HCT116 (cell line): ENCODE data around the gene C9orf57. TPM values are rescaled to one million over a fixed set of nuclear protein-coding genes. Genes with fewer than 3 reads are reported as not detected.
"Not testable (repeated sequence)": the region's sequence is repeated elsewhere in the genome, so short reads cannot be mapped to it uniquely, and the experiment has no call there.

Experiments
- ATAC-seq: fragments of 200-7000 bp; cut with Tn5 transposase; 2 replicates; pipeline ENCODE4 v1.9.1; 2020; ENCODE audit warnings: mild to moderate bottlenecking, moderate library complexity
- BruUV-seq: library from RNA; stranded (reverse); fragments of 400-500 nt; replicated peaks from 2 replicates; lab custom pipeline; 2021; lab: Mats Ljungman, UMichigan
- CTCF ChIA-PET: fragments of 300-600 bp; sonication (Branson Sonifier 250); formaldehyde crosslinking; loops from one replicate; lab custom pipeline; 2021; ENCODE audit warnings: antibody characterized with exemption; lab: Charles Lee
- POLR2A ChIA-PET: fragments of 300-600, 350-600 bp; sonication (Branson Sonifier 250); formaldehyde crosslinking; loops from one replicate; lab custom pipeline; 2021; ENCODE audit warnings: antibody characterized with exemption; lab: Charles Lee
- RAD21 ChIA-PET, 2 experiments: fragments of 300-600 bp; sonication (Branson Sonifier 250); formaldehyde crosslinking; loops; one replicate each; lab custom pipeline; 2023; ENCODE audit warnings: low total read pairs in 2 of 2; ENCODE audit not compliant: uncharacterized antibody in 2 of 2, unreplicated experiment in 2 of 2, low non-redundant PET in 1 of 2; lab: Charles Lee
- DNase-seq: peaks from one replicate; pipeline ENCODE4 v3.0.0-alpha.2; 2010; ENCODE audit warnings: low read depth, low spot score
- H2AFZ ChIP-seq: fragments of 200-600 bp; shearing (Covaris generic), sonication (generic); 2 replicates; pipeline ENCODE4 v1.6.1; 2017; ENCODE audit warnings: low read depth, mixed run types, mixed read lengths, antibody characterized with exemption, low read length; ENCODE audit not compliant: poor library complexity, severe bottlenecking
- H3K27ac ChIP-seq: 2 replicates; pipeline ENCODE4 v1.5.1; 2012; ENCODE audit warnings: low read depth, low read length
- H3K27me3 ChIP-seq: fragments of 200-600 bp; sonication (generic); 2 replicates; pipeline ENCODE4 v1.6.1; 2016; ENCODE audit warnings: mixed run types, low read length, mixed read lengths; ENCODE audit not compliant: insufficient read depth
- H3K36me3 ChIP-seq, 2 experiments: fragments of 200-500 bp in 1 of 2; fragments of 200-600 bp in 1 of 2; sonication (Bioruptor generic) in 1 of 2; sonication (generic) in 1 of 2; 2 replicates each; pipeline versions ENCODE4 v1.5.1 to v1.6.1; 2014 to 2016; ENCODE audit warnings: low read length in 2 of 2, inconsistent platforms in 1 of 2, mixed read lengths in 1 of 2, mixed run types in 1 of 2; ENCODE audit not compliant: insufficient read depth in 2 of 2, control insufficient read depth in 1 of 2
- H3K4me1 ChIP-seq, 2 experiments: fragments of 200-600 bp in 1 of 2; sonication (generic) in 1 of 2; 2 replicates each; pipeline versions ENCODE4 v1.5.1 to v1.6.1; 2012 to 2017; ENCODE audit warnings: low read length in 2 of 2, inconsistent platforms in 1 of 2, mild to moderate bottlenecking in 1 of 2, mixed read lengths in 1 of 2, mixed run types in 1 of 2, moderate library complexity in 1 of 2; ENCODE audit not compliant: insufficient read depth in 2 of 2, control insufficient read depth in 1 of 2
- H3K4me2 ChIP-seq: fragments of 200-600 bp; sonication (generic); 2 replicates; pipeline ENCODE4 v1.6.1; 2017; ENCODE audit warnings: mixed run types, low read length, mixed read lengths
- H3K4me3 ChIP-seq, 2 experiments: fragments of 200-600 bp in 1 of 2; sonication (generic) in 1 of 2; replicated peaks in 1 of 2; 2 replicates each; pipeline ENCODE4 v1.5.1; 2011 to 2016; ENCODE audit warnings: low read length in 2 of 2, control low read depth in 1 of 2, low read depth in 1 of 2, mild to moderate bottlenecking in 1 of 2, mixed read lengths in 1 of 2, mixed run types in 1 of 2
- H3K79me2 ChIP-seq: fragments of 200-600 bp; sonication (generic); 2 replicates; pipeline ENCODE4 v1.6.1; 2017; ENCODE audit warnings: mild to moderate bottlenecking, mixed run types, low read length, moderate library complexity, mixed read lengths; ENCODE audit not compliant: insufficient read depth
- H3K9ac ChIP-seq: fragments of 200-600 bp; sonication (generic); 2 replicates; pipeline ENCODE4 v1.6.1; 2016; ENCODE audit warnings: low read length, mixed read lengths
- H3K9me2 ChIP-seq: fragments of 200-600 bp; sonication (generic), shearing (Covaris generic); 2 replicates; pipeline ENCODE4 v1.6.1; 2017; ENCODE audit warnings: mixed run types, mild to moderate bottlenecking, moderate library complexity; ENCODE audit not compliant: insufficient read depth
- H3K9me3 ChIP-seq, 2 experiments: fragments of 200-500 bp in 1 of 2; fragments of 200-600 bp in 1 of 2; sonication (Bioruptor generic) in 1 of 2; sonication (generic) in 1 of 2; 2 replicates each; pipeline ENCODE4 v1.6.1; 2014 to 2017; ENCODE audit warnings: low read length in 2 of 2, mixed read lengths in 2 of 2, inconsistent platforms in 1 of 2, low read depth in 1 of 2, mild to moderate bottlenecking in 1 of 2, mixed run types in 1 of 2, moderate library complexity in 1 of 2; ENCODE audit not compliant: control insufficient read depth in 1 of 2, insufficient read depth in 1 of 2
- H4K20me1 ChIP-seq: fragments of 200-600 bp; sonication (generic), shearing (Covaris generic); 2 replicates; pipeline ENCODE4 v1.6.1; 2017; ENCODE audit warnings: mixed run types, mild to moderate bottlenecking, moderate library complexity; ENCODE audit not compliant: insufficient read depth
- CBX3 ChIP-seq: IDR thresholded peaks from 2 replicates; pipeline ENCODE4 v1.6.1; 2012; ENCODE audit warnings: low read depth
- CEBPB ChIP-seq: IDR thresholded peaks from 2 replicates; pipeline ENCODE4 v1.6.1; 2012; ENCODE audit warnings: low read depth
- CTCF ChIP-seq, 3 experiments: fragments of 200-600 bp in 1 of 3; sonication (generic) in 1 of 3; IDR thresholded peaks in 2 of 3; conservative IDR thresholded peaks in 1 of 3; 2 replicates each; pipeline ENCODE4 v1.5.1; 2012 to 2017; ENCODE audit warnings: low read depth in 2 of 3, low read length in 2 of 3, antibody characterized with exemption in 1 of 3, borderline replicate concordance in 1 of 3, control low read depth in 1 of 3, mild to moderate bottlenecking in 1 of 3, mixed read lengths in 1 of 3, mixed run types in 1 of 3, moderate library complexity in 1 of 3; ENCODE audit not compliant: insufficient read depth in 1 of 3
- EGR1 ChIP-seq: IDR thresholded peaks from 2 replicates; pipeline ENCODE4 v1.6.1; 2012; ENCODE audit warnings: low read depth
- ELF1 ChIP-seq: IDR thresholded peaks from 2 replicates; pipeline ENCODE4 v1.6.1; 2012; ENCODE audit warnings: low read depth, borderline replicate concordance
- EZH2phosphoT487 ChIP-seq: fragments of 200-600 bp; IDR thresholded peaks from 2 replicates; pipeline ENCODE4 v1.6.1; 2018; ENCODE audit warnings: antibody characterized with exemption, borderline replicate concordance
- FOSL1 ChIP-seq: IDR thresholded peaks from 2 replicates; pipeline ENCODE4 v1.6.1; 2012; ENCODE audit warnings: low read depth
- POLR2A ChIP-seq: IDR thresholded peaks from 2 replicates; pipeline ENCODE4 v1.7.0; 2011; ENCODE audit warnings: borderline replicate concordance; ENCODE audit not compliant: insufficient read depth, insufficient read length; ENCODE audit errors: extremely low read depth
- SIN3A ChIP-seq: IDR thresholded peaks from 2 replicates; pipeline ENCODE4 v1.6.1; 2012; ENCODE audit warnings: low read depth
- SP1 ChIP-seq: IDR thresholded peaks from 2 replicates; pipeline ENCODE4 v1.6.1; 2012; ENCODE audit warnings: low read depth
- SRF ChIP-seq: IDR thresholded peaks from 2 replicates; pipeline ENCODE4 v1.6.1; 2012; ENCODE audit warnings: low read depth
- TCF7L2 ChIP-seq: IDR thresholded peaks from 2 replicates; pipeline ENCODE4 v1.7.0; 2011; ENCODE audit warnings: borderline replicate concordance, inconsistent platforms; ENCODE audit not compliant: insufficient read depth, insufficient read length; ENCODE audit errors: extremely low read depth
- YY1 ChIP-seq: IDR thresholded peaks from 2 replicates; pipeline ENCODE4 v1.6.1; 2011; ENCODE audit warnings: low read length, low read depth, moderate library complexity, mild to moderate bottlenecking; ENCODE audit not compliant: insufficient replicate concordance; ENCODE audit errors: extremely low read depth
- ZFX ChIP-seq: fragments of 450-650 bp; IDR thresholded peaks from 2 replicates; pipeline ENCODE4 v1.6.1; 2017
- ZNF274 ChIP-seq: fragments of 200-500 bp; sonication (Bioruptor generic); IDR thresholded peaks from 2 replicates; pipeline ENCODE4 v1.6.1; 2014; ENCODE audit warnings: mild to moderate bottlenecking, low read depth, low read length, inconsistent platforms
- intact Hi-C: fragments of 100-400 bp; cut with micrococcal nuclease; formaldehyde crosslinking; loops from 2 replicates; pipeline ENCODE4 v1.10.0; 2022
- total RNA-seq: library from RNA; stranded (reverse); gene quantifications from one replicate; pipeline ENCODE4 v1.2.1, GENCODE V29; 2021; ENCODE audit not compliant: unreplicated experiment
- TF ChIP-seq, protein P1 (sequence below): IDR thresholded peaks from 2 replicates; pipeline ENCODE4 v1.6.1; 2012
- TF ChIP-seq, protein P2 (sequence below): IDR thresholded peaks from 2 replicates; pipeline ENCODE4 v1.6.1; 2012

The C9orf57 gene
- total RNA-seq, 1 experiment from 2014 or later = not detected

- CTCF ChIA-PET = no interaction called here
- RAD21 ChIA-PET = no interaction called here
- Histone ChIP-seq H3K9me3 (no peaks in the 10 kb centered on the region), H3K4me1 (no peaks in the 10 kb centered on the region), H3K27ac (no peak overlapping the region), H3K36me3 (no peaks in the 10 kb centered on the region), H4K20me1 (no peaks in the 10 kb centered on the region), H3K9me2 (no peaks in the 10 kb centered on the region), H3K4me3 (no peak overlapping the region), H3K4me2 (no peak overlapping the region), H3K27me3 (no peaks in the 10 kb centered on the region), H2AFZ (no peak overlapping the region), H3K9ac (no peak overlapping the region), H3K79me2 (no peaks in the 10 kb centered on the region)
- DNase-seq = no peak
- no TSS peak for BruUV-seq
- intact Hi-C loops = no loop called here
- POLR2A ChIA-PET = no interaction called here
- TF ChIP-seq ZNF274 (no peak), CTCF (IDR thresholded peaks at IDR 0.05 in 2 of 3, conservative IDR thresholded peaks at IDR 0.05 in 1 of 3; ENCODE audit: borderline replicate concordance in 1 of 3, insufficient read depth in 1 of 3, low read depth in 2 of 3, low read length in 2 of 3) (no peak), CEBPB (no peak), EZH2phosphoT487 (no peak), ZFX (no peak), SP1 (no peak), SIN3A (no peak), FOSL1 (no peak), ELF1 (no peak), TCF7L2 (no peak), YY1 (no peak), EGR1 (no peak), SRF (no peak), CBX3 (no peak), POLR2A (no peak)
- TF ChIP-seq, protein P1, sequence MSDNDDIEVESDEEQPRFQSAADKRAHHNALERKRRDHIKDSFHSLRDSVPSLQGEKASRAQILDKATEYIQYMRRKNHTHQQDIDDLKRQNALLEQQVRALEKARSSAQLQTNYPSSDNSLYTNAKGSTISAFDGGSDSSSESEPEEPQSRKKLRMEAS = no peak
- TF ChIP-seq, protein P2, sequence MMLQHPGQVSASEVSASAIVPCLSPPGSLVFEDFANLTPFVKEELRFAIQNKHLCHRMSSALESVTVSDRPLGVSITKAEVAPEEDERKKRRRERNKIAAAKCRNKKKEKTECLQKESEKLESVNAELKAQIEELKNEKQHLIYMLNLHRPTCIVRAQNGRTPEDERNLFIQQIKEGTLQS = no peak
- no peak for ATAC-seq
These were observed 42.1 kb upstream of the C9orf57 start for GRCh38 chr9:72102520-72102919.

- RAD21 ChIA-PET, POLR2A ChIA-PET, ATAC-seq: not testable (repeated sequence)
These were observed 35.1 kb upstream of the C9orf57 start for GRCh38 chr9:72095520-72095919.

More at GRCh38 chr9:72095520-72095919, 35.1 kb upstream of the C9orf57 start:
- H3K4me3 ChIP-seq, H3K27ac ChIP-seq, H3K4me1 ChIP-seq, H3K9ac ChIP-seq, BruUV-seq, H3K9me3 ChIP-seq, H3K9me2 ChIP-seq, H3K36me3 ChIP-seq, H4K20me1 ChIP-seq, intact Hi-C loops, H3K27me3 ChIP-seq, H2AFZ ChIP-seq, CTCF ChIA-PET, DNase-seq, H3K79me2 ChIP-seq, H3K4me2 ChIP-seq: not testable (repeated sequence)
